Measurements from ENCODE around the gene SPDL1.

Gene SPDL1

GRCh38 chr5:169583424-169584220, at the start of gene SPDL1:
Gene SPDL1 (plus strand): TSS chr5:169583773. CDS start chr5:169588417, 4,644 bp downstream.
- peak; percentile 94 for DNase-seq

GRCh38 chr5:169534311-169534880, 49.2 kb upstream of the SPDL1 start:
- no peak for DNase-seq

GRCh38 chr5:169534939-169535338, 48.6 kb upstream of the SPDL1 start:
- DNase-seq: no peak

GRCh38 chr5:169538944-169539343, 44.6 kb upstream of the SPDL1 start:
- no peak for DNase-seq

DNA sequence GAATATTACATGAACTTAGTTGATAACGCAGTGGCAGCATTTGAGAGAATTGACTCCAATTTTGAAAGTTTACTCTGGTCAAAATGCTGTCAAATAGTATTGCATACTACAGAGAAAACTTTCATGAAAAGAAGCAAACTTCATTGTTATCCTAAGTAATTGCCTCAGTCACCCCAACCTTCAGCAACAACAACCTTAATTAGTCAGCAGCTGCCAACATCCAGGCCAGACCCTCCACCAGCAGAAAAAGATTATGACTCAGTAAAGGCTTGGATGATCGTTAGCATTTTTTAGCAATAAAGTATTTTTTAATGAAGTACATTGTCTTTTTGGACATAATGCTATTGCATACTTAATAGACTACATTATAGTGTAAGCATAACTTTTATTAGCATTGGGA, 40.8 kb upstream of the SPDL1 start:
- DNase-seq: no peak

- DNase-seq: no peak
Measured at GRCh38 chr5:169544264-169544950, 39.2 kb upstream of the SPDL1 start.

DNA sequence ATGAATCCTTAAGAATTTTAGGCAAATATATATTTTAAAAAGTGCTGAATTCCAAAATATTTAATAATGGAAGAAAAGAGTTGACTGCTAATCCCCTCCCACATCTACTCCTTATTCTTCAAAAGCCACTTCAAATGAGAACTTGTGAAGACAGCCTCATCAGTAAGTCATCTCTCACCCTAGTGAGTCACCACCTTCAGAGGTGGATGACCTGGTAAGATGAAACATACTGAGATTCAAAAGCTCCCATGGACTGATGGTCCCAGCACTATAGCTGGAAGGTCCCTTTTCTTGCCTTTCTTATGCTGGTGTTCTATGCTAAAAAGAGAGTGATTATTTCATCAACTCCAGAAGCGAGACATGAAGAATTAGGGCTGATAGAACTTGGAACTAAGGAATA, 37.8 kb upstream of the SPDL1 start:
- DNase-seq: no peak

- no peak for DNase-seq
Measured at GRCh38 chr5:169546346-169546745, 37.2 kb upstream of the SPDL1 start.

- DNase-seq: no peak
Measured at GRCh38 chr5:169547508-169547907, 36.1 kb upstream of the SPDL1 start.

GRCh38 chr5:169548315-169548714, 35.3 kb upstream of the SPDL1 start:
- no peak for DNase-seq

- DNase-seq: no peak
Measured at GRCh38 chr5:169549453-169550100, 34.0 kb upstream of the SPDL1 start.

GRCh38 chr5:169550227-169550626, 33.3 kb upstream of the SPDL1 start:
- no peak for DNase-seq

- DNase-seq: no peak
Measured at GRCh38 chr5:169551146-169551545, 32.4 kb upstream of the SPDL1 start.

DNA sequence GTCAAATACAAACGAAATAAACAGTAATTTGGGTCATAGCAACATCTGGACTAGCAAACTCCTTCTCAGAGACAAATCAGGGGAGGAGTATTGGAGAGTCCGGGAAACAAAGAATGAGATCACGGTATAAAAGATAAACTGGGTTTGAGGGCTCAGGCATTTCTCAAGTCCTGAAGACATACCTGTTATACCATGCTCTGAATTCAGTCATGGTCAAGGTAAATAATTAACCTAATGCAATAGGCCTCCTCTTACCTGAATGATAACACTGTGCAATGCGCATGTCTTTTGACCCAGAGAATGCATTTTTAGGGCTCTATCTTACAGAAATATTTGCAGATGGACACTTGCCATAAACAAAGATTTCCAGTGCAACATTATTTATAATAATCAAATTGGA, 31.9 kb upstream of the SPDL1 start:
- no peak for DNase-seq

DNA sequence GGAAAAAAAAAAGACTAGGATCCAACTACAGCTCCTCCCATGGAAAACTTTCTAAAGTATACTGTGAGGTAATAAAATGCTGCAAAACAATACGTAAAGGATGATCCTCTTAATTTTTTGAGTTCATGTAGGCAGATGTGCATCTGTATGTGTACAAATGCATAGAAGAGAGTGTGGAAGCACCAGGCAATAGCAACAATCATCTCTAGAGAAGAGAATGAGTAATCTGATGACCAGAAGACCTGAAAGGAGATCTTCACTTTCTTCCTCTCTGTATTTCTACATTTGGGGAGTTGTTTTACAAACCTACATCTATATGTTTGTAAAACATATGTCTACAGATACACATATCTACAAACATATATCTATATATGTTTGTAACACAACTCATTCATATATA, 29.3 kb upstream of the SPDL1 start:
- no peak for DNase-seq

- no peak for DNase-seq
Measured at GRCh38 chr5:169557838-169558237, 25.7 kb upstream of the SPDL1 start.

- no peak for DNase-seq
Measured at GRCh38 chr5:169561893-169562292, 21.7 kb upstream of the SPDL1 start.

GRCh38 chr5:169563369-169563768, 20.2 kb upstream of the SPDL1 start:
- DNase-seq: no peak

GRCh38 chr5:169566202-169566601, 17.4 kb upstream of the SPDL1 start:
- no peak for DNase-seq

DNA sequence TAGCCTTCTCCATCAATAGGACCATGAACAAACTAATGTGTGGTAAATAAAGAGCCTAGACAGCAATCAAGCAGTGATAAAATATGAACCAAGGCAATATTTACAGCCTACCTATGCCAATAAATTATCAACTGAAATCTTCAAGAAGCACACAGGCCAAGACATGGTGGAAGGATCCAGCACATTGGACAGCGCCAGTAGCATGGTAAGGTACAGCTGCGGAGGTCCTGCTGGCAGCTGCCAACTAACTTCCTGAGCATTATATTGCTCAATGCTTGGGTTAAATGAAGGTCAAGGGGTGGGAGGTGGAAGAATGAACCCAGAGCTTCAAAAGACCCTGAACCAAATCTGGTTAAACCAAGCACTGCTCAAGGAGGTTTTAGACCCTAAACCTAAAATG, 16.5 kb upstream of the SPDL1 start:
- DNase-seq: no peak

- no peak for DNase-seq
Measured at GRCh38 chr5:169569513-169569912, 14.1 kb upstream of the SPDL1 start.

DNA sequence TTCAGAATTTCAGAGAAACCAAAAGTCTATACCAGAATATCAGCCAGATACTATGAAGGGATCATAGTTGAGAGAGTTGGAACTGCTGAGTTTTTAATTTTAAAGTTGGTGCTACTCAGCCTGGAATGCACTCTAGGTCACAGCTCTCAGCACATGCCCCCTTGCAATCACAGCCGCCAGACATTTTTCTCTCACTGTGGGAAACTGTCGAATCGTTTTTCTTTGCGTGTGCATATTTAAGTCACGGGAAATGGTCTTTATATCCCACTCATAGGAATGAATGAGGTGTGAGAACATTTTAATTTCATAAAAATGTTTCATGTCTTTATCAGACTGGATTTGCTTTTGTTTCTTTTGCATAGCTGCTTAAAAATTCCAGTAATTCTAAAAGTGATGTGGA, 12.2 kb upstream of the SPDL1 start:
- DNase-seq: no peak

GRCh38 chr5:169574134-169574646, 9.4 kb upstream of the SPDL1 start:
- no peak for DNase-seq

All from COR-L47 (cell line).